Natural killer cell (primary cell): ENCODE results near the gene AKAP6. TPM values are rescaled to one million over a fixed set of nuclear protein-coding genes. Genes with fewer than 3 reads are reported as not detected.

Experiments used
- ATAC-seq, 3 donors: fragments of 150-1000 bp in 2 of 3; fragments of 200-7000 bp in 1 of 3; cut with Tn5 transposase; 1 replicate in 1 of 3; 2 replicates in 2 of 3; pipeline ENCODE4 v1.10.0; 2021; ENCODE audit warnings: mild to moderate bottlenecking in 2 of 3, moderate library complexity in 2 of 3
- DNase-seq, 2 donors: peaks; one replicate each; pipeline versions ENCODE4 v3.0.0 to v3.0.0-alpha.2; 2013 to 2021; ENCODE audit warnings: mixed read lengths in 1 of 2
- H3K27ac ChIP-seq: one replicate; pipeline ENCODE4 v1.5.1; 2013; ENCODE audit warnings: mild to moderate bottlenecking, low read length
- H3K27me3 ChIP-seq: one replicate; pipeline ENCODE4 v1.6.1; 2013; ENCODE audit warnings: low read length; ENCODE audit not compliant: control insufficient read depth, insufficient read depth
- H3K36me3 ChIP-seq: one replicate; pipeline ENCODE4 v1.6.1; 2013; ENCODE audit warnings: low read length; ENCODE audit not compliant: control insufficient read depth, insufficient read depth
- H3K4me1 ChIP-seq: one replicate; pipeline ENCODE4 v1.6.1; 2013; ENCODE audit warnings: low read length; ENCODE audit not compliant: control insufficient read depth, insufficient read depth
- H3K4me3 ChIP-seq: one replicate; pipeline ENCODE4 v1.5.1; 2013; ENCODE audit warnings: low read length
- H3K9me3 ChIP-seq: one replicate; pipeline ENCODE4 v1.6.1; 2013; ENCODE audit warnings: low read length; ENCODE audit not compliant: control insufficient read depth, insufficient read depth
- H3K27ac Mint-ChIP-seq, 2 donors: one replicate each; pipeline ENCODE4 v1.8.0; 2022; ENCODE audit warnings: mild to moderate bottlenecking in 2 of 2, mixed read lengths in 2 of 2, moderate library complexity in 1 of 2
- H3K27me3 Mint-ChIP-seq, 2 donors: one replicate each; pipeline ENCODE4 v1.8.0; 2022; ENCODE audit warnings: low read depth in 2 of 2, mixed read lengths in 2 of 2
- H3K36me3 Mint-ChIP-seq: one replicate; pipeline ENCODE4 v1.8.0; 2022; ENCODE audit warnings: mixed read lengths
- H3K4me1 Mint-ChIP-seq, 2 donors: one replicate each; pipeline ENCODE4 v1.8.0; 2022; ENCODE audit warnings: mixed read lengths in 2 of 2
- H3K4me3 Mint-ChIP-seq: one replicate; pipeline ENCODE4 v1.8.0; 2022; ENCODE audit warnings: mild to moderate bottlenecking, moderate library complexity, mixed read lengths
- H3K9me3 Mint-ChIP-seq, 2 donors: one replicate each; pipeline ENCODE4 v1.8.0; 2022; ENCODE audit warnings: mixed read lengths in 2 of 2
- WGBS: methylation state at CpG from one replicate; pipeline ENCODE4 v1.1.7; 2013; ENCODE audit warnings: missing lambda C conversion rate; ENCODE audit not compliant: insufficient coverage; 5-methylcytosine and 5-hydroxymethylcytosine counted together
- intact Hi-C: fragments of 100-400 bp; cut with micrococcal nuclease; formaldehyde crosslinking; loops from one replicate; pipeline ENCODE4 v1.14.2; 2022
- total RNA-seq, 4 donors: library from RNA; stranded (reverse); fragments of 120-200 nt in 1 of 4; gene quantifications; one replicate each; pipeline versions ENCODE4 v1.2.3 to v1.2.4, GENCODE V29; 2013 to 2022
- TF ChIP-seq, protein P1 (sequence below): fragments of 200-600 bp; IDR thresholded peaks from one replicate; pipeline ENCODE4 v1.8.0; 2022; ENCODE audit warnings: antibody characterized with exemption

The AKAP6 gene
- total RNA-seq, 3 donors from 2014 or later (not counting 1 experiment from before 2014, with no cell fraction given), result 0.21 to 1.3 (median 0.80) TPM

DNA sequence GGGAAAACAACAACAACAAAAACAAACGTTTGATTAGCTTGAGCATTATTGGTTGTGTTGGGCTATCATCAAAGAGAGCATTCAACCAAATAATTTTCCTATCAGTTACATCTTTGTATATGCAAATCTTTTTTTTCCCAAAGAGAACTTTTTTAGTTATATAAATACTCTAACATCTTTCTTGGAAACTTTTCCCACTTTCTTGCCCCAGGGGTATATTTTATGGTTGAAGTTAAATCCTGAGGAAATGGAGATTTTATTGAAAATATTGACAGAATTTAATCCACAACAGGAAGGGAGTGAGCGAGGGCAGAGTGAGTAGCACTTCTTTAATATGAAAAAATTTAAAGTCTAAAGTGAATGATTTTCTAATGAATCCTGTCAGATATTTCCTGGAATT is 488.7 kb downstream of the AKAP6 start:
- Mint-ChIP-seq H3K27ac (no peak overlapping the region), H3K4me3 (no peak overlapping the region), H3K9me3 (peaks cover 2 to 5% of the 10 kb centered on the region in 2 donors), H3K27me3 (no peaks in the 10 kb centered on the region), H3K4me1 (no peaks in the 10 kb centered on the region), H3K36me3 (no peaks in the 10 kb centered on the region)
- TF ChIP-seq, protein P1, sequence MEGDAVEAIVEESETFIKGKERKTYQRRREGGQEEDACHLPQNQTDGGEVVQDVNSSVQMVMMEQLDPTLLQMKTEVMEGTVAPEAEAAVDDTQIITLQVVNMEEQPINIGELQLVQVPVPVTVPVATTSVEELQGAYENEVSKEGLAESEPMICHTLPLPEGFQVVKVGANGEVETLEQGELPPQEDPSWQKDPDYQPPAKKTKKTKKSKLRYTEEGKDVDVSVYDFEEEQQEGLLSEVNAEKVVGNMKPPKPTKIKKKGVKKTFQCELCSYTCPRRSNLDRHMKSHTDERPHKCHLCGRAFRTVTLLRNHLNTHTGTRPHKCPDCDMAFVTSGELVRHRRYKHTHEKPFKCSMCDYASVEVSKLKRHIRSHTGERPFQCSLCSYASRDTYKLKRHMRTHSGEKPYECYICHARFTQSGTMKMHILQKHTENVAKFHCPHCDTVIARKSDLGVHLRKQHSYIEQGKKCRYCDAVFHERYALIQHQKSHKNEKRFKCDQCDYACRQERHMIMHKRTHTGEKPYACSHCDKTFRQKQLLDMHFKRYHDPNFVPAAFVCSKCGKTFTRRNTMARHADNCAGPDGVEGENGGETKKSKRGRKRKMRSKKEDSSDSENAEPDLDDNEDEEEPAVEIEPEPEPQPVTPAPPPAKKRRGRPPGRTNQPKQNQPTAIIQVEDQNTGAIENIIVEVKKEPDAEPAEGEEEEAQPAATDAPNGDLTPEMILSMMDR, result no peak
- H3K4me3 ChIP-seq, result no peak overlapping the region
- no peaks in the 10 kb centered on the region for H3K36me3 ChIP-seq
- H3K27ac ChIP-seq, result no peak overlapping the region
- WGBS, result no CpG with 5 or more reads among the region's 2 CpGs
- DNase-seq, result no peak
- intact Hi-C loops, result no loop called here
- H3K27me3 ChIP-seq, result no peaks in the 10 kb centered on the region
- no peaks in the 10 kb centered on the region for H3K4me1 ChIP-seq
- ATAC-seq, result no peak
- no peaks in the 10 kb centered on the region for H3K9me3 ChIP-seq

DNA sequence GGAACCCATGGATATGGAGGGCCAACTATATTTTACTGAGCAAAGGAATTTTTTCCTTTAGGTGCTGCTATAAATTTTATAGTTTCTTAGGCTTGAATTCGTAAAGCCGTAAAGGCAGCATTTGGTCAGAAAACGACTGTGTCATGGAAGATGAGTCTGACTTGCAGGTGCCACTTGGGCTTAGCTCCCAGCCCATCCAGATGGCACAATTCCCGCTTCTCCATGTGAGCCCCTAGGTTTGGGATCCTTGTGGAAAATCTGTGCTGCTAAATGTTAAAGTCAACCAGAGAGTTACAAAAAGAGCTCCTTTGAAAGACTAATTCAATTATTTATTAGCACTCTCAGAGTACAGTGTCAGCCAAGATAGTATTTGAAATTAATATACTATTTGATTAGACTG is 489.5 kb downstream of the AKAP6 start:
- WGBS, result 95% methylated on average over 4 of the region's 4 CpGs
- intact Hi-C loops, result no loop called here

DNA sequence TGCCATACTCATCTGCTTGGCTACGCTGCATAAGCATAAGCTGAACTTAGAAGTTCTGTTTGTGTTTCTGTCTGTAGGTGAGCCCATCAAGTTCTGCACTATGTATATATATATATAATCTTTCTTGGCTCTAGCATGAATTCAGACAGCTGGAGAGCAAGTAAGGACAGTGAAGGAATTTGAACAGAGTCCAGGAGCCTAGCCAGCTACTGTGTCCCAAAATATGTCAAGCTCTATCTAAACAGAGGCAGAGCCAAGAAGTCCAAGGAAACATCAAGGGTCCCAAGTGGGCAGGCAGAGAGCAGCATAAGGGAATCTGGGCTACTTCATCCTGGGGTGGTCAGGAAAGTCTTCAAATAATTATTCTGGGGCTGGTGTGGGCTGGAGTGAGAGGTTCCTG is 491.1 kb downstream of the AKAP6 start:
- Mint-ChIP-seq H3K36me3 (no peaks in the 10 kb centered on the region), H3K4me3 (no peak overlapping the region), H3K4me1 (no peaks in the 10 kb centered on the region), H3K9me3 (peaks cover 0 to 2% of the 10 kb centered on the region in 2 donors), H3K27me3 (no peaks in the 10 kb centered on the region), H3K27ac (no peak overlapping the region)
- intact Hi-C loops, result no loop called here
- H3K4me1 ChIP-seq, result no peaks in the 10 kb centered on the region
- no peaks in the 10 kb centered on the region for H3K9me3 ChIP-seq
- H3K27me3 ChIP-seq, result no peaks in the 10 kb centered on the region
- DNase-seq (no peak), ATAC-seq (no peak)
- WGBS, result no CpG with 5 or more reads among the region's 1 CpG
- H3K27ac ChIP-seq, result no peak overlapping the region
- H3K36me3 ChIP-seq, result no peaks in the 10 kb centered on the region
- TF ChIP-seq, protein P1, result no peak
- H3K4me3 ChIP-seq, result no peak overlapping the region

More for the DNA sequence above, 489.5 kb downstream of the AKAP6 start:
- H3K9me3 Mint-ChIP-seq, result peaks cover 2 to 5% of the 10 kb centered on the region in 2 donors
- no peaks in the 10 kb centered on the region for H3K9me3 ChIP-seq
- DNase-seq, result no peak
- H3K4me1 ChIP-seq, result no peaks in the 10 kb centered on the region
- no peak overlapping the region for H3K4me3 ChIP-seq
- no peak for ATAC-seq
- H3K27ac ChIP-seq, result no peak overlapping the region
- H3K36me3 Mint-ChIP-seq, result no peaks in the 10 kb centered on the region
- H3K27ac Mint-ChIP-seq, result no peak overlapping the region
- TF ChIP-seq, protein P1, result no peak
- H3K36me3 ChIP-seq, result no peaks in the 10 kb centered on the region
- no peak overlapping the region for H3K4me3 Mint-ChIP-seq
- H3K27me3 ChIP-seq, result no peaks in the 10 kb centered on the region
- no peaks in the 10 kb centered on the region for H3K4me1 Mint-ChIP-seq
- no peaks in the 10 kb centered on the region for H3K27me3 Mint-ChIP-seq

DNA sequence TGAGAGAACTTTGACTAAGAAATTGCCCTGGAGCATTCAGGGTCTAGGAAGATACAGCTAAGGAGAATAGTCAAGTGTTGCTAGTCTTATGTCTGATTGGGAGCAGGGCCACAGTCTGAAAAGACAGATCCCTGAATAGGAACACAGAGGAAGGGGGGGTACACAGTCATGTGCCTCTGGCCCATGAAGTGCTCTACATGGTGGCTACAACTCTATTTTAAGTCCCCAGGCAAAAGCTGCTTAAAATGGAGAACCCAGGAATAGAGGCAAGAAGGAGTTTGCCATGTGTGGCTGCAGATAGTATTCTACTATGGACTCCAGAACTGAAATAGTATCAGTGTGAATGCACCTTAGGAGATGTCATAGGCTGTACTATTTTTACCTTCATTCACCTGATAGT is 491.6 kb downstream of the AKAP6 start:
- H3K27ac Mint-ChIP-seq, result no peak overlapping the region
- Histone ChIP-seq H3K27me3 (no peaks in the 10 kb centered on the region), H3K4me1 (no peaks in the 10 kb centered on the region), H3K27ac (no peak overlapping the region), H3K36me3 (no peaks in the 10 kb centered on the region), H3K4me3 (no peak overlapping the region), H3K9me3 (no peaks in the 10 kb centered on the region)
- H3K36me3 Mint-ChIP-seq, result no peaks in the 10 kb centered on the region
- TF ChIP-seq, protein P1, result no peak
- H3K9me3 Mint-ChIP-seq, result peaks cover 0 to 2% of the 10 kb centered on the region in 2 donors
- H3K27me3 Mint-ChIP-seq, result no peaks in the 10 kb centered on the region
- ATAC-seq (no peak), DNase-seq (no peak)
- H3K4me3 Mint-ChIP-seq, result no peak overlapping the region
- no peaks in the 10 kb centered on the region for H3K4me1 Mint-ChIP-seq
- intact Hi-C loops, result no loop called here
